NCI-H2196 (cell line): ENCODE measurements around the gene GRAPL.
"Not testable (repeated sequence)": the region's sequence is repeated elsewhere in the genome, so short reads cannot be mapped to it uniquely, and the experiment has no call there.

Experiments
- DNase-seq: peaks from one replicate; lab custom pipeline; 2025; ENCODE audit not compliant: unreplicated experiment; lab: John Stamatoyannopoulos, UW

GRAPL gene

GRCh38 chr17:19187883-19188869 lies 60.8 kb downstream of the GRAPL start:
- DNase-seq, result not testable (repeated sequence)

GRCh38 chr17:19188870-19189708 lies 61.7 kb downstream of the GRAPL start:
- not testable (repeated sequence) for DNase-seq

GRCh38 chr17:19189781-19190405 lies 62.5 kb downstream of the GRAPL start:
- DNase-seq, result not testable (repeated sequence)

- not testable (repeated sequence) for DNase-seq
These were observed 69.2 kb downstream of the GRAPL start for GRCh38 chr17:19196382-19197204.

GRCh38 chr17:19202448-19202847 lies 75.1 kb downstream of the GRAPL start:
- DNase-seq, result not testable (repeated sequence)

- DNase-seq, result not testable (repeated sequence)
These were observed 76.0 kb downstream of the GRAPL start for GRCh38 chr17:19203429-19203828.
